Measurements from ENCODE around the gene KIF4A.

The KIF4A gene

GRCh38 chrX:70444326-70444945 is 154.5 kb downstream of the KIF4A start, which contains the start of gene DLG3:
TSS of gene DLG3 (plus strand) at chrX:70444835. CDS start at chrX:70445202, 367 bp downstream.
- Histone ChIP-seq H3K79me2 (no peaks in the 10 kb centered on the region), H3K9ac (no peak within 1 kb of the TSS), H3K27ac (no peak within 1 kb of the TSS), H2AFZ (peak within 1 kb of the TSS; percentile 38), H3K36me3 (ENCODE audit: control insufficient read depth, insufficient read depth, low read length) (no peaks in the 10 kb centered on the region), H3K4me2 (ENCODE audit: low read length) (no peak within 1 kb of the TSS), H3K4me3 (ENCODE audit: low read depth, low read length) (no peak within 1 kb of the TSS), H3K4me1 (no peaks in the 10 kb centered on the region), H3K9me3 (ENCODE audit: control insufficient read depth, low read length) (no peaks in the 10 kb centered on the region), H3K27me3 (ENCODE audit: control insufficient read depth, insufficient read depth, low read length) (no peaks in the 10 kb centered on the region)
- TF ChIP-seq CTCF (IDR thresholded peaks at IDR 0.05): no peak

GRCh38 chrX:70444946-70445656 is 155.2 kb downstream of the KIF4A start:
- no peaks in the 10 kb centered on the region for H3K4me1 ChIP-seq

GRCh38 chrX:70445951-70446350 is 156.0 kb downstream of the KIF4A start:
- Histone ChIP-seq H3K9me3 (ENCODE audit: control insufficient read depth, low read length) (no peaks in the 10 kb centered on the region), H3K4me3 (ENCODE audit: low read depth, low read length) (no peak overlapping the region), H3K27me3 (ENCODE audit: control insufficient read depth, insufficient read depth, low read length) (no peaks in the 10 kb centered on the region), H3K79me2 (no peaks in the 10 kb centered on the region), H2AFZ (no peak overlapping the region), H3K4me2 (ENCODE audit: low read length) (no peak overlapping the region), H3K4me1 (no peaks in the 10 kb centered on the region), H3K9ac (no peak overlapping the region), H3K27ac (no peak overlapping the region), H3K36me3 (ENCODE audit: control insufficient read depth, insufficient read depth, low read length) (no peaks in the 10 kb centered on the region)
- no peak for TF ChIP-seq CTCF (IDR thresholded peaks at IDR 0.05)

More at GRCh38 chrX:70444946-70445656, 155.2 kb downstream of the KIF4A start:
- H3K79me2 ChIP-seq: no peaks in the 10 kb centered on the region
- H2AFZ ChIP-seq: no peak overlapping the region
- no peak overlapping the region for H3K4me3 ChIP-seq (ENCODE audit: low read depth, low read length)
- no peak overlapping the region for H3K9ac ChIP-seq
- H3K27me3 ChIP-seq (ENCODE audit: control insufficient read depth, insufficient read depth, low read length): no peaks in the 10 kb centered on the region
- H3K4me2 ChIP-seq (ENCODE audit: low read length): no peak overlapping the region
- no peak overlapping the region for H3K27ac ChIP-seq
- no peak for TF ChIP-seq CTCF (IDR thresholded peaks at IDR 0.05)
- H3K9me3 ChIP-seq (ENCODE audit: control insufficient read depth, low read length): no peaks in the 10 kb centered on the region
- H3K36me3 ChIP-seq (ENCODE audit: control insufficient read depth, insufficient read depth, low read length): no peaks in the 10 kb centered on the region

- H3K9me3 ChIP-seq (ENCODE audit: control insufficient read depth, low read length): no peaks in the 10 kb centered on the region
- H3K79me2 ChIP-seq: no peaks in the 10 kb centered on the region
- no peak overlapping the region for H3K9ac ChIP-seq
- no peaks in the 10 kb centered on the region for H3K4me1 ChIP-seq
- no peak overlapping the region for H2AFZ ChIP-seq
- no peak overlapping the region for H3K4me3 ChIP-seq (ENCODE audit: low read depth, low read length)
- H3K36me3 ChIP-seq (ENCODE audit: control insufficient read depth, insufficient read depth, low read length): no peaks in the 10 kb centered on the region
- H3K27me3 ChIP-seq (ENCODE audit: control insufficient read depth, insufficient read depth, low read length): no peaks in the 10 kb centered on the region
- H3K27ac ChIP-seq: no peak overlapping the region
- TF ChIP-seq CTCF (IDR thresholded peaks at IDR 0.05): no peak
- H3K4me2 ChIP-seq (ENCODE audit: low read length): no peak overlapping the region
Observed at GRCh38 chrX:70446380-70447350, 156.8 kb downstream of the KIF4A start.
